GM19035 (cell line): ENCODE results near the gene GRB10.
"Not testable (repeated sequence)": the region's sequence is repeated elsewhere in the genome, so short reads cannot be mapped to it uniquely, and the experiment has no call there.

Source experiments
- ATAC-seq: cut with Tn5 transposase; IDR thresholded peaks from one replicate; pipeline ENCODE4 v1.9.1; 2021; ENCODE audit not compliant: unreplicated experiment

Gene GRB10

GRCh38 chr7:50590535-50590934, 192.2 kb downstream of the GRB10 start:
- ATAC-seq, result no peak

DNA sequence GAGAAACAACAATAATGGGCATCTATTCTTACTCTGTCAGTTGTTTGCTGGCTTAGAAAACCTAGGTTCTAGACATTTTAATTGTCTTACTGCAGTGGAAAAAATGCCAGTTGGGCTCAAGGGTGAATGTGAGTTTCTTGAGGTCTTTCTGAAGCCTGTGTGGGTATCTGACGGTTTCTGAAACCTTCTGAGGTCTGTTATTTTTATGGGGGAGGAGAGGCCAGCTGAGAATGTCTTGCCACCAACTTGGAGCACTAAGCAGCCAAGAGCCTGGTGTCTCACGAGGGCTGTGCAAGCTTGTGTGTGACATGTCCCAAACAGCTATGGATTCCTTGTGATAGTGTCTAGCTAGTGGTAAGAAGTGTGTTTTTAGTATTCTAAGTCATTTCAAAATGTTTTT, 193.3 kb downstream of the GRB10 start:
- no peak for ATAC-seq

GRCh38 chr7:50588937-50589336, 193.8 kb downstream of the GRB10 start:
- ATAC-seq, result no peak

- ATAC-seq, result no peak
Observed at GRCh38 chr7:50587737-50588136, 195.0 kb downstream of the GRB10 start.

GRCh38 chr7:50584793-50585408, 197.8 kb downstream of the GRB10 start:
- ATAC-seq, result no peak

- no peak for ATAC-seq
Observed at GRCh38 chr7:50584386-50584785, 198.3 kb downstream of the GRB10 start.

DNA sequence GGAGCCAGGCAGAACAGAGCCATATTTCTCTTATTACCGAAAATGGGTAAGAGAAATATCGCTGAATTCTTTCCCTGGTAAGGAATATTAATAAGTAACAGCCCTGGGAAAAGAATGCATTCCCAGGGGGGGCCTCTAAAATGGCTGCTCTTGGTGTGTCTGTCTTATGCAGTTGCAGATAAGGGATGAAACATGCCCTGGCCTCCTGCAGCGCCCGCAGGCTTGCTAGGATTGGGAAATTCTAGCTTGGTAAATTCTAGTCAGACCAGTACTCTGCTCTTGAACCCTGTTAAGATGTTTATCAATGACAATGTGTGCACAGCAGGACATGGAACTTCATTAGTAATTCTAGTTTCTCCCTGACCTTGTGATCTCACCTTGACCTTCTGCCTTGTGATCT, 199.4 kb downstream of the GRB10 start:
- not testable (repeated sequence) for ATAC-seq

DNA sequence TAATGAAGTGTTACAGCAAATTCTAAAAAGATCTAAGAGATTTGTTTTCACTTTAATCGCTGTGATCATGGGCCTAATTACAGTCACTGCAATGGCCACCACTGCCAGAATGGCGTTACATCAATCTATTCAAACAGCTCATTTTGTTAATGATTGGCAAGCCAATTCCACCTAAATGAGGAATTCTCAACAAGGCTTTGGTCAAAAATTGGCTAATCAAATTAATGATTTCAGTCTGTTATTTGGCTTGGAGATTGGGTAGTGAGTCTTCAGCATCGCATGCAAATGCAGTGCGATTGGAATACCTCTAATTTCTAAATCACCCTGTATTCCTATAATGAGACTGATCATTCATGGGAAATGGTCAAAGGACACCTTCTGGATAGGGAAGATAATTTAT, 200.4 kb downstream of the GRB10 start:
- ATAC-seq, result not testable (repeated sequence)

- ATAC-seq, result not testable (repeated sequence)
Observed at GRCh38 chr7:50580666-50581065, 202.0 kb downstream of the GRB10 start.

DNA sequence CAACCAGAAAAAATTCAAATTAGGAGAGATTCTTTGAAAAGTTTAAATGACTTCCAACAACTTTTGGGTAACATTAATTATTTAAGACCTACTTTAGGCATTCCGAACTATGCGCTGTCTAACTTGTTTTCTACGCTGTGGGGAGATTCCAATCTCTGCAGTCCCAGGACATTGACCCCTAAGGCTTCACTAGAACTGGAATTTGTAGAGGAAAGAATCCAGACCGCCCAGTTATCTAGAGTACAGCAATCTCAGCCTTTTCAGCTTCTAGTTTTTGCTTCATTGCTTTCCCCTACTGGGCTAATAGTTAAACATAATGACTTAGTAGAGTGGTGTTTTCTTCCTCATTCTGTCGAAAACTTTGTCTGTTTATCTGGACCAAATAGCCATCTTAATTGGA, 202.6 kb downstream of the GRB10 start:
- ATAC-seq, result no peak

- ATAC-seq, result not testable (repeated sequence)
Observed at GRCh38 chr7:50578105-50578504, 204.6 kb downstream of the GRB10 start.

GRCh38 chr7:50577569-50577968, 205.1 kb downstream of the GRB10 start:
- ATAC-seq, result no peak

DNA sequence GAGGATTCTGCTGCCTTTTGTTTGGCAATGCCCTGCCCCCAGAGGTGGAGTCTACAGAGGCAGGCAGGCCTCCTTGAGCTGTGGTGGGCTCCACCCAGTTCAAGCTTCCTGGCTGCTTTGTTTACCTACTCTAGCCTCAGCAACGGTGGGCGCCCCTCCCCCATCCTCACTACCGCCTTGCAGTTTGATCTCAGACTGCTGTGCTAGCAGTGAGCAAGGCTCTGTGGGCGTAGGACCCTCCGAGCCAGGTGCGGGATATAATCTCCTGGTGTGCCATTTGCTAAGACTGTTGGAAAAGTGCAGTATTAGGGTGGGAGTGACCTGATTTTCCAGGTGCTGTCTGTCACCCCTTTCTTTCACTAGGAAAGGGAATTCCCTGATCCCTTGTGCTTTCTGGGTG, 206.3 kb downstream of the GRB10 start:
- not testable (repeated sequence) for ATAC-seq

DNA sequence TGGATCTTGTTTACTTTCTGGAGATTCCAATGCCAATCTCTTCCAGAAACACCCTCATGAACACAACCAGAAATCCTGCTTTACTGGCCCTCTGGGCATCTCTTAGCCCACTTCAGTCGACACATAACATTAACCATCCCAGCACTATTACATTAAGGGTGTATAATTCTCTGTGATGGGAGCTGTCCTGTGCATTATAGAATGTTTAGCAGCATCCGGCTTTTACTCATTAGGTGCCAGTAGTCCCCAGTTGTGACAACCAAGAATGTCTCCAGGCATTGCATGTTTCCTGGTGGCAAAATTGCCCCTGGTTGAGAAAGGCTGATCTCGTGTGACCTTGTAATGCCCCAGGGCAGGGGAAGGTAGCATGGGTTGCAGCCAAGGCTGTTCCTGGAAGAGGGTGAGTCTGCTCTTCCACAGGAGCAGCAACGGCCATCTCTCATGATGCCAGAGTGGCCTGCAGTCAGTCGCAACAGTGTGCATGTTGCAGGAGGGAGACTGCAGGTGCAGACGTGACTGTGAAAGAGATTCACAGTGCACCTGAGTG, 214.9 kb downstream of the GRB10 start:
- ATAC-seq, result no peak

GRCh38 chr7:50565977-50566376, 216.7 kb downstream of the GRB10 start:
- no peak for ATAC-seq

GRCh38 chr7:50565559-50565916, 217.2 kb downstream of the GRB10 start:
- no peak for ATAC-seq

DNA sequence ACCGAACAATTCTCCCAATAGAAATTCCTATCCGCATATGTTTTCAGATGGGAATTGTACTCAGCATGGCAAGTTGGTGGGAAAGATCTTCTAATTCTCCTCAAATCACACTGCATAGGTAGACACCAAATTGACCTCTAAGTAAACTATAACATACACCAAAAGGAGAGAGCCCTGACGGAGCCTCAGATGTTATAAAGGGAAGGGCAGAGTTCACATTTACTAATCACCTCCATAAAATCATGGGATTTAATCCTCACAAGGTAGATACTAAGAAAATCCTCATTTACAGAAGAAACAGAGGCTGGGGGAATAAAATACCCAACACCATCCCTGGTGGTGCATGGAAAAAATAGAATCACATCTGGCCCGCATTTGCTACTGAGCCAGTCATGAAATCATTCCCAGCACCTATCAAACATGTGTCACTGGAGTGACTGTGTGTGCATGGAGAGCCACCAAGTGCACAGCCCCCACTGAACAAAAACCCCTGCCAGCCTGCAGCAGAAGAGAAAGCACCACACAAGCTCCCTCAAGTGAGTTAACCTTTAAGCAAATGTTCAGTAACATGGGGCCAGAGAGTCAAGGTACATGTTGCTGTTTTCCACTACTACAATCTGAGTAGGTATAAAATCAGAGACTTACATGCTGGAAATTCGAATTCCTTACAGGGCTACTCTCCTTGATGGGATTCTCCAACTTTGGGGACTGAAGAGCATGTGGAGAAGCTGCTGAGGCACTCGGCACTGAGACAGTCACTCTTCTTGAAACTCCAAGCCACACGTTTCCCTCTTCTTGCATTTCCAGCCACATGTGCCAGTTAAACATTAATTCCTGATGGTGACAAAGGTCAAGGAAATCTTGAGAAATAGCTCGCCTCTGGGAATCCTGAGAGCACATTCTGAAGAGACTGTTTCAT, 217.8 kb downstream of the GRB10 start, which contains the start of gene DDC:
DDC (minus strand) TSS at position 766 of the 919 bp plus-strand sequence. CDS start 21,320 bp downstream, outside the sequence.
- no peak for ATAC-seq

DNA sequence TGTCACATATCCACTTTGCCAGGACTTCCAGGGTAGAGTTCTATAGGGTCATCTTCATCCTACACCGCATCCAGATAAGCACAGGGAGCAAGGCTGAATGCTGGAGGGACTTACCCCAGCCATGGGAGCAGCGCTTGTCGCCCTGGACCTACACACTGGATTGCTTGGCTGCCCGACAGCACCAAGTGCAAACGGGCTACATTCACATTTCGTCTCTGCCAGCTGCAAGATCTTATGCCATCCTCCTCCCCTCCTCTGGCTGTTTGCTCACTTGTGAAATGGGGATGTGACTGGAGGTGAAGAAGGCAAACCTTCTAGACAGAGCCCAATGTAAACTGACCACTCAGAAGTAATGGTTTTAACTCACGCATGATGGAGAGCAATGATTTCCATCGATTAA, 218.5 kb downstream of the GRB10 start:
- ATAC-seq, result no peak

DNA sequence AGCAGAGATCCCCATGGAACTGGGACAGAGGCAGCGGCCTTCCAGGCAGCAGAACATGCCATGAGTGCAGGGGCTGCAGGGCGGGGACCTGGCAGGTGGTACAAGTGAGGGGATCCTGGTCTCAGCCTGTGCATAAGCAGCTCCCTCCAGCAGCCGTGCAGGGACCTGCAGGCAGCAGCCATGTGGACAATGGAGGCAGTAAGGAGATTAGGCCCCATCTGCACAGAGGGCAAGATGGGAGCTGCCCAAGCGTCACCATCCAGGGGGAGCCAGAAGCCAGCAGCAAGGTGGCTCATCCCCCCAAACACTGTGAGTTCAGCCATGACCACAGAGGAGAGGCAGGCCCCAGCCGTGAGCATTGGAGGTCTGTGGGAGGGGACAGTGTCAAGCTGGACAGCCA, 220.6 kb downstream of the GRB10 start:
- no peak for ATAC-seq

GRCh38 chr7:50560865-50561351, 221.8 kb downstream of the GRB10 start:
- ATAC-seq, result no peak

GRCh38 chr7:50559881-50560280, 222.8 kb downstream of the GRB10 start:
- ATAC-seq, result no peak
